Fibroblast of lung (primary cell): Measurements from ENCODE around the gene SEMA5A.

Experiments
- CTCF ChIP-seq, 2 donors: IDR thresholded peaks in 1 of 2; conservative IDR thresholded peaks in 1 of 2; 1 replicate in 1 of 2; 2 replicates in 1 of 2; pipeline ENCODE4 v1.5.1; 2011 to 2012; ENCODE audit warnings: low read length in 2 of 2, control low read depth in 1 of 2, inconsistent platforms in 1 of 2, low read depth in 1 of 2, mild to moderate bottlenecking in 1 of 2
- EZH2 ChIP-seq: IDR thresholded peaks from 2 replicates; pipeline ENCODE4 v1.5.1; 2012; ENCODE audit warnings: low read length, control low read depth, mild to moderate bottlenecking; ENCODE audit errors: missing control alignments

GRCh38 chr5:9226016-9226536, 319.8 kb downstream of the SEMA5A start:
- TF ChIP-seq EZH2 (no peak), CTCF (conservative IDR thresholded peaks at IDR 0.05 in 1 of 2, IDR thresholded peaks at IDR 0.05 in 1 of 2; ENCODE audit: low read depth in 1 of 2, low read length in 2 of 2) (no peak)
